HEK293T (cell line): Measurements from ENCODE around the gene PIEZO2.

ENCODE experiments used
- CTCF ChIA-PET: fragments of 350-600 bp; formaldehyde crosslinking; extraction: SDS; loops from one replicate; lab custom pipeline; 2021; ENCODE audit warnings: antibody characterized with exemption, inconsistent platforms; lab: Yijun Ruan, JAX
- POLR2A ChIA-PET: fragments of 350-600 bp; formaldehyde crosslinking; extraction: SDS; loops from one replicate; lab custom pipeline; 2020; ENCODE audit warnings: antibody characterized with exemption, inconsistent platforms; lab: Yijun Ruan, JAX
- DNase-seq: peaks from one replicate; pipeline ENCODE4 v3.0.0; 2012; ENCODE audit warnings: mixed read lengths; ENCODE audit errors: extremely low spot score
- ARNT ChIP-seq: fragments of 450-650 bp; IDR thresholded peaks from 2 replicates; pipeline ENCODE4 v1.6.1; 2017; ENCODE audit warnings: mild to moderate bottlenecking
- BHLHE40 ChIP-seq: fragments of 450-650 bp; IDR thresholded peaks from 2 replicates; pipeline ENCODE4 v1.6.1; 2016; ENCODE audit warnings: mild to moderate bottlenecking, moderate library complexity, borderline replicate concordance
- CTBP1 ChIP-seq: fragments of 450-650 bp; IDR thresholded peaks from 2 replicates; pipeline ENCODE4 v1.6.1; 2016; ENCODE audit warnings: borderline replicate concordance
- ELF4 ChIP-seq: fragments of 450-650 bp; IDR thresholded peaks from 2 replicates; pipeline ENCODE4 v1.6.1; 2017; ENCODE audit warnings: antibody characterized with exemption
- FOXA1 ChIP-seq: fragments of 450-650 bp; IDR thresholded peaks from 2 replicates; pipeline ENCODE4 v1.6.1; 2016; ENCODE audit warnings: mild to moderate bottlenecking
- FOXK2 ChIP-seq: fragments of 450-650 bp; IDR thresholded peaks from 2 replicates; pipeline ENCODE4 v1.6.1; 2016; ENCODE audit warnings: mild to moderate bottlenecking
- FOXM1 ChIP-seq: fragments of 450-650 bp; IDR thresholded peaks from 2 replicates; pipeline ENCODE4 v1.6.1; 2017; ENCODE audit warnings: mild to moderate bottlenecking, borderline replicate concordance
- HDGF ChIP-seq: fragments of 450-650 bp; IDR thresholded peaks from 2 replicates; pipeline ENCODE4 v1.6.1; 2017; ENCODE audit warnings: antibody characterized with exemption, borderline replicate concordance
- L3MBTL2 ChIP-seq: fragments of 450-650 bp; conservative IDR thresholded peaks from 2 replicates; pipeline ENCODE4 v1.6.1; 2016; ENCODE audit warnings: mild to moderate bottlenecking
- LEF1 ChIP-seq: fragments of 450-650 bp; IDR thresholded peaks from 2 replicates; pipeline ENCODE4 v1.6.1; 2017; ENCODE audit warnings: mild to moderate bottlenecking, borderline replicate concordance
- NFRKB ChIP-seq: fragments of 450-650 bp; IDR thresholded peaks from 2 replicates; pipeline ENCODE4 v1.6.1; 2016; ENCODE audit warnings: mild to moderate bottlenecking, moderate library complexity
- PKNOX1 ChIP-seq: fragments of 450-650 bp; IDR thresholded peaks from 2 replicates; pipeline ENCODE4 v1.6.1; 2016
- SP1 ChIP-seq: fragments of 450-650 bp; IDR thresholded peaks from 2 replicates; pipeline ENCODE4 v1.6.1; 2017
- SUZ12 ChIP-seq: fragments of 450-650 bp; IDR thresholded peaks from 2 replicates; pipeline ENCODE4 v1.6.1; 2016; ENCODE audit warnings: mild to moderate bottlenecking
- TARDBP ChIP-seq: fragments of 450-650 bp; IDR thresholded peaks from 2 replicates; pipeline ENCODE4 v1.6.1; 2016
- ZNF384 ChIP-seq: fragments of 450-650 bp; IDR thresholded peaks from 2 replicates; pipeline ENCODE4 v1.6.1; 2016

Gene PIEZO2

GRCh38 chr18:10751653-10752052 lies 397.7 kb downstream of the PIEZO2 start:
- CTCF ChIA-PET, result no interaction called here
- TF ChIP-seq FOXM1 (no peak), ARNT (no peak), L3MBTL2 (no peak), NFRKB (no peak), HDGF (no peak), BHLHE40 (no peak), ELF4 (no peak), PKNOX1 (no peak), FOXK2 (no peak), SP1 (no peak)
- no peak for DNase-seq
- POLR2A ChIA-PET, result no interaction called here

- DNase-seq, result no peak
- ChIA-PET POLR2A (no interaction called here), CTCF (no interaction called here)
- TF ChIP-seq LEF1, result no peak
- TF ChIP-seq HDGF, result no peak
- TF ChIP-seq FOXA1, result no peak
- TF ChIP-seq L3MBTL2, result no peak
- TF ChIP-seq FOXK2, result no peak
- TF ChIP-seq SUZ12, result no peak
- TF ChIP-seq FOXM1, result no peak
- no peak for TF ChIP-seq TARDBP
- no peak for TF ChIP-seq ARNT
- TF ChIP-seq PKNOX1, result no peak
- TF ChIP-seq SP1, result no peak
- no peak for TF ChIP-seq ELF4
- no peak for TF ChIP-seq NFRKB
- no peak for TF ChIP-seq ZNF384
- no peak for TF ChIP-seq CTBP1
- TF ChIP-seq BHLHE40, result no peak
Measured at GRCh38 chr18:10750191-10751035, 399.0 kb downstream of the PIEZO2 start.

- ChIA-PET POLR2A (no interaction called here), CTCF (no interaction called here)
- TF ChIP-seq BHLHE40 (no peak), SP1 (no peak), CTBP1 (no peak), LEF1 (no peak), ZNF384 (no peak)
- DNase-seq, result no peak
Measured at GRCh38 chr18:10748641-10749040, 400.7 kb downstream of the PIEZO2 start.

- POLR2A ChIA-PET, result no interaction called here
- CTCF ChIA-PET, result no interaction called here
- TF ChIP-seq FOXA1 (no peak), ELF4 (no peak), BHLHE40 (no peak), SUZ12 (no peak), PKNOX1 (no peak), HDGF (no peak), TARDBP (no peak), L3MBTL2 (no peak), CTBP1 (no peak), NFRKB (no peak), SP1 (no peak), FOXM1 (no peak)
- no peak for DNase-seq
Measured at GRCh38 chr18:10745971-10746370, 403.4 kb downstream of the PIEZO2 start.

GRCh38 chr18:10745219-10745618 lies 404.1 kb downstream of the PIEZO2 start:
- CTCF ChIA-PET, result no interaction called here
- TF ChIP-seq CTBP1, result no peak
- no peak for TF ChIP-seq FOXM1
- TF ChIP-seq FOXA1, result no peak
- TF ChIP-seq HDGF, result no peak
- TF ChIP-seq ZNF384, result no peak
- TF ChIP-seq SUZ12, result no peak
- no peak for TF ChIP-seq PKNOX1
- TF ChIP-seq FOXK2, result no peak
- no peak for TF ChIP-seq L3MBTL2
- no peak for TF ChIP-seq SP1
- no peak for DNase-seq
- POLR2A ChIA-PET, result no interaction called here

- ChIA-PET CTCF (no interaction called here), POLR2A (no interaction called here)
- no peak for TF ChIP-seq CTBP1
- TF ChIP-seq L3MBTL2, result no peak
- TF ChIP-seq FOXA1, result no peak
- no peak for DNase-seq
Measured at GRCh38 chr18:10743766-10744165, 405.6 kb downstream of the PIEZO2 start.
